ENCODE data around the gene PPIF. TPM values are rescaled to one million over a fixed set of nuclear protein-coding genes. Genes with fewer than 3 reads are reported as not detected.

Gene PPIF
- total RNA-seq, 1 experiment from 2014 or later = 47.2 TPM

DNA sequence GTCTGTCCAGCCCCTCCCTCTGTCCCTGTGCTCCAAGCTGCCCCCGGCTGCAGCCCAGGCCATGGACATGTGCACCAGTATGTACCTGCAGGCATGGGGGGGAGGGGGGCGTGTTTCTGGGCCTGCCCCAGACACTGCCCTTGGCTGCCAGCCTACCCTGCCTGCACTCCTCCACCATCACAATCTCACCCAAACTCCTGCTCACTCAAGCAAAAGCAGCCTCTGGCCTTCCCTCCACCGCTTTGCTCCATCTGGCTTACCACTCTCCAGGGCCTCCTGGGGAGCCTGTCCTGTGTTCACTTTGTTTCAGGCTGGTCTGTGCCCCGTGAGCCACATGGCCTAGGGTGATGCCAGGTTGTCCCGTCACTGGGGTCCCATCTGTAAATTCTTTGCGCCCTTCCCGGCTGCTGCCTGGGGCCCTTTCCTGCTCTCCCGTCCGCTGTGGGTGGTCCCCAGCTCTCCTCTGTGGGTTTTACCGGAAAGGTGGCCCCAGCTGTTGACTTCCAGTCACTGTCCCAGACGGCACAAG is 33.3 kb upstream of the PPIF start:
- DNase-seq (ENCODE audit: low spot score) = no peak

DNA sequence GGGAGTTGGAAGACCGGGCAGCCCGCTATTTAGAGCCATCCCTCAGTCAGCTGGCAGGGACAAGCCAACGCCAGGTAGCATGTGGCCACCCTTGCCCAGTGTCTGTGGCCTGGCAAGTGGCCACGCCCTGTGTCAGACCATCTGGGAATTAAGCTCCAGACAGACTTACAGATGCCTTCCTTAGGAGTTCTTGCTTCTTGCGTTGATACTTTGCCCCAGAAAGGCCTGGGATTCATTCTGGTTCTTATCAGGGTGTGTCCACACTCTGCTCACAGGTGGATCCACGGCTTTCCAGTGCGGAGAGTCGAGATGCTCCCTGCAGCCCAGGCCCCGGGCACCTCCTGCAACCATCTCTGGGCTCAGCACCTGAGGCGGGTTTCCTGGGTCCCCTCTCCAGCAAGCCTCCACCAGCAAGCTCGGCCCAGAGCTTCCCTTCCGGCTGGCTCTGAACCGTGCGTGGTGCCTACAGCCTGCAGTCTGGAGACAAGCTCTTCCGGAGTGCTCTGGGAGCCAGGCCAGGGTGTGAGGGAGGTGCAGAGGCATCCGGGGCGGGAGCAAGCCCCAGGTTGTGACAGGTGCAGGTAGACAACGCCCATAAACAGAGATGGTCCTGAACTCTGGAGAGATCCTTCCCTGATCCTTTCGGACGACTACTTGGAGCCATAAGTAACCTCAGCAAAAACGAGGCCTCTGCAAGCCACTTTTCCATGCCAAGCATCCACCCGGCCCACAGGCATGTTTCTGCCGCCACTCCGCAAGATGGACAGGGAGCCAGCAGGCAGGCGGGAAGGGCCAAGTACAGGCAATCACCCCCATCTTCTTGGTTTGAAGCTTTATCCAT is 32.3 kb upstream of the PPIF start:
- no peak for DNase-seq (ENCODE audit: low spot score)

DNA sequence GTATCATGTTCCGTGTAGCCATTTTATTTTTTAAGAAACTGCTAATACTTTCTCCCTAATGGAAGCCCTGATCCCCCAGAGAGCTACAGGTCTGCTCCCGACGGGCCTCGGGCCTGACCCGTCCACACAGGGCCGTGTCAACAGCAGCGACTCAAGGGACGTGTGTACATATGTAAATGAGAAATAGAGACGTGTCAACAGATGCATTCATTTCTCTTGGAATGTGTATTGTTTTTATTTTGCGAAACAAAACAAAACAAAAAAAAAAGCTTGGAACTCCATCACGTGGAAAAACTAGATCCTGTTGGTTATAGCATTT is 31.7 kb upstream of the PPIF start:
- no peak for DNase-seq (ENCODE audit: low spot score)

DNA sequence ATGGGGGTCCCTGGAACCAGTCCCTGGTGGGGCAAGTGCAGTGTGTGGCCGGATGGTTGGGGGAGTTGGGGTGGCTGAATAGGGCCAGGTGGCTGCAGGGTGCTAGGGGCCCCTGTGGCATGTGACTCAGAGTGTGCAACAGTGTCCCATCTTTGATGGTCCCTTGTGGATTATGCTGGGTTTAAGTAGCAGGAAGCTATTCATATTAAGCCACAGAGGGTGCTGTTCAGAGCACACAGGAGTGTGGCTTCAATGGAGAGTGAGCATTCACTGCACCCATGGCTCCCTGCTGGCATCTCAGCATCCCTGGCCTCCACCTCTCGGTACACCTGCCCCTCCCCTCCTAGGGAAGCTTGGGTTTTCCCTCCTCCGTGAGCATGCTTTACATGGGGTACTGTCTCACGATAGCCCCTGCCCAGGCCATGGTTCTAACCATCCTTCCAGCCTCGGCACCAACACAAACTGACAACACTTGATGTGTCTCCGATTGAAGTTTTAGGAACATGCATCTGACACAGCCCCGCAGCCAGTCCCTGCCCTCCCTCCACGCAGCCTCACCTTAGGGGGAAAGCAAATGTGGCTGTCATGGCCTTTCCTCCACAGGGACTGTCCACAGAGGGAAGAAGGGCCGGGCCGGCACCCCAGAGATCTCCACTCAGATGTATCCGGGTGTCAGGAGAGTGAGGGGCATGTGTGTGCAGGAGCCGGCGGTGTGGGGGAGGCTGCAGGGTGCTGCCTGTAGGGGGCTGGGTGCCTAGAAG is 30.4 kb upstream of the PPIF start:
- peak; percentile 53 for DNase-seq (ENCODE audit: low spot score)

DNA sequence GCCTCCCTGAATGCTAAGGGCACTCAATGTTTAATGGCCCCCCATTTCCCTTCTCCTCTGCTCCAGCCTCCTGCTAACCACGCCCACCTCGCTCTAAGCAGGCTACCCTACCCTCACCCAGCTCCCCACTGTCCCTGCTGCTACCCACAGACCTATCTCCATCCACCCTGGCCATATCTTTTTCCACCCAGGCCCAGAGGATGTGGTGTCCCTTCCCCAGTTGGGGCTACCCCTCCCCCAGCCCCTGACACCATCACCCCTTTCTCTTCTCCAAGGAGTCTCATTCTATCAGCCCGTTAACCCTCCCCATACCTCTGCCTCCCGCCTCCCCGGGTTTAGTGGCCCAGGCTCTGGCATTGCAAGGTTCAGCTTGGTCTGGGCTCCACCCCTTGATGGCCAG is 28.9 kb upstream of the PPIF start:
- no peak for DNase-seq (ENCODE audit: low spot score)

DNA sequence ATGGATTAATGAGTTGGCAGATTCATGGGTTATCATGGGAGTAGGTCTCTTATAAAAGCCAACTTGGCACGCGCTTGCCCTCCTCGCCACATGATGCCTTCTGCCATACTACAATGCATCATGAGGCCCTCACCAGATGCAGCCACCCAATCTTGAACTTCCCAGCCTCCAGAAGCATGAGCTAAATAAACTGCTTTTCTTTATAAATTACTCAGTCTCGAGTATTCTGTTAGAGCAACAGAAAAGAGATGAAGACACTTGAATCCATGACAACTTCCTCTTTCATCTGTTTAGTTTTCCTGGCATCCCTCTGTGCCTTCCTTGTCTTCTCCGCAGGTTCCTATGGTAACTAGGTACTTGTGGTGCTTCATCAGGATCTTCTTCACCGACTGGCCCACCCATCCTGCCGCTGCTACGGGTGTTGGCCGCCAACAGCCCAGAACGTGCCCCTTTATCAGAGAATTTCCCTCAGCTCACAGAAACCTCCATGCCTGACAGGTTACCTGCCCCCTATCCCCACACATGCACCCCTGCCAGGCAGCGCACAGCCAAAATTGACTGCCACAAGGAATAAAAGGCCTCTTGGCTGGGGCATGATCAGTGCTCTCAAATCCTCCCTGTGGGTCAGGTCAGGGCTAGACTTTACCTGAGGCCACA is 28.0 kb upstream of the PPIF start:
- no peak for DNase-seq (ENCODE audit: low spot score)

DNA sequence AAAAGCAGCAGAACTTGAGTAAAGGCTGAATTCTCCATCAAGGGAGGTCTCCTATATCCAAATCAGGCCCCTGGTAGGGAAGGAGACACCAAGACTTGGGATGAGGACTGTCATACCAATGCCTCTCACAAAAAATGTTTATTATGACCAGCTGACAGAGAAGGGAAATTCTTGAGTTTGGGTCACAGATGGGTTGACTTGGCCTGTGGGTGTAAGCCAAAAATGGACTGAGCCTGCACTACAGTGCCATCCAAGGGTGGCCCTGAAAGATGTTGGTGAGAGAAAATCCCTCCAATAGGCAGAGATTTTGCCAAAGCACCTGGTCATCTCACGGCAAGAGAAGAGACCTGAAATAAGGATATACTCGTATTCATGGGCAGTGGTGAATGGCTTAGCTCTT is 27.0 kb upstream of the PPIF start:
- DNase-seq (ENCODE audit: low spot score) = no peak

DNA sequence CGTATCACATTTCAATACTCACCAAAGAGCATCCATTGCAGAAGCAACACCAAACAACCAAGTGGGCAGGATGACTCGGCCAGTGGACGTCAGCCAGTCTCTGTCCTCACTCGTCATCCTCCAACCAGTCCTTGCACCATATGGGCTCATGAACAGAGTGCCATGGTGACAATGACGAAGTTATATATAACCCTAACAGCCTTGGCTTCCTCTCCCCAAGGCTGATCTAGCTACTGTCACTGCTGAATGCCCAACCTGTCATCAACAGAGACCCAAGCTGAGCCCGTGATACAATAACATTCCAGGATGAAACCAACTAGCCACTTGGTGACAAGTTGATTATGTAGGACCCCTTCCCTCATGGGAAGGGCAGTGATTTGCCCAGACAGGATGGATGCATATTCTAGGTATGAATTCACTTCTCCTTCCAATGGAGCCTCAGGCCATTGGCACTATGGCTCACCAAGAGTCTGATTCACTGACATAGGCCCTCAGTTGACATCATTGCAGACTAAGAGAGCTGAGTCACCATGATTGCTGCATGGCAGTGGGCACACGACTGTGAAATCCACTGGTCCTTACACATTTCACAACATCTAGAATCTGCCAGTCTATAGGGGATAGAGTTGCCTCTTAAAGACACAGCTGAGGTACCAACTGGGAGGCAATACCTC is 26.3 kb upstream of the PPIF start:
- DNase-seq (ENCODE audit: low spot score) = peak; percentile 84

DNA sequence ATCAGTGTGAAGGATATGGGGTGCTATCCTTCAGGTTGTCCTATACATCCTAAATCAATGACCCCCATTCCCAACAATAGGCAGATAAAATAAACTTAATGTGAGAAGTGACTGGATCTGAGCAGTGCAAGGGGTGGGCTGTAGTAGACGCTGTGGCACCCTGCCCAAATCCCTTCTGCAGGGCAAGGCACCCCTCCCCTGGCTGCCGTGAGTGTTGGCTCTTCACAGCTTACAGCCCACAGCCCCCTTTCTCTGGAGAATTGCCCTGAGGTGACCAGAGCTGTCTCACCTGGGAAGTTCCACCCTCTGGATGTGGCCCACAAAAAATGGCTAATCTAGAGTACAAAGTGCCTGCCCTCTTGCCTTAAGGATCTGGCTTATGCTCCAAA is 25.8 kb upstream of the PPIF start:
- no peak for DNase-seq (ENCODE audit: low spot score)

DNA sequence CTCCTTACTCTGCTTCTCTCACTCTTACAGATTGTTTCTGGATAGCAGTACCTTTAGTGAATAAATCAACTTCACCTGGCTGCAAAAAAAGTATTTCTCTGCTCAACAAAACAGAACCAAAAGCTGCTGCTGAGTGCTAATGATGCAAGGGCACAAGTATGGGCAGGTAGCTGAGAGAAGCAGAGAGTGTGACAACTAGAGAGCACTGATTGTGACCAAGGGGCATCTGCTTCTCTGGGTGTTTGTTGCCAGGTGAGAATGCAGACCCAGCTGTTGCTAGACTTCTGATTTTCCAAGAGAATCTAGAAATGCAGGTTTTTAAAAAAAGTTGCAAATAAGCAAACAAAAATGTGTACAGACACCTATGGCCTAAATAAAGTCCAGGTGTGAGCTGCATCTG is 25.3 kb upstream of the PPIF start:
- no peak for DNase-seq (ENCODE audit: low spot score)

DNA sequence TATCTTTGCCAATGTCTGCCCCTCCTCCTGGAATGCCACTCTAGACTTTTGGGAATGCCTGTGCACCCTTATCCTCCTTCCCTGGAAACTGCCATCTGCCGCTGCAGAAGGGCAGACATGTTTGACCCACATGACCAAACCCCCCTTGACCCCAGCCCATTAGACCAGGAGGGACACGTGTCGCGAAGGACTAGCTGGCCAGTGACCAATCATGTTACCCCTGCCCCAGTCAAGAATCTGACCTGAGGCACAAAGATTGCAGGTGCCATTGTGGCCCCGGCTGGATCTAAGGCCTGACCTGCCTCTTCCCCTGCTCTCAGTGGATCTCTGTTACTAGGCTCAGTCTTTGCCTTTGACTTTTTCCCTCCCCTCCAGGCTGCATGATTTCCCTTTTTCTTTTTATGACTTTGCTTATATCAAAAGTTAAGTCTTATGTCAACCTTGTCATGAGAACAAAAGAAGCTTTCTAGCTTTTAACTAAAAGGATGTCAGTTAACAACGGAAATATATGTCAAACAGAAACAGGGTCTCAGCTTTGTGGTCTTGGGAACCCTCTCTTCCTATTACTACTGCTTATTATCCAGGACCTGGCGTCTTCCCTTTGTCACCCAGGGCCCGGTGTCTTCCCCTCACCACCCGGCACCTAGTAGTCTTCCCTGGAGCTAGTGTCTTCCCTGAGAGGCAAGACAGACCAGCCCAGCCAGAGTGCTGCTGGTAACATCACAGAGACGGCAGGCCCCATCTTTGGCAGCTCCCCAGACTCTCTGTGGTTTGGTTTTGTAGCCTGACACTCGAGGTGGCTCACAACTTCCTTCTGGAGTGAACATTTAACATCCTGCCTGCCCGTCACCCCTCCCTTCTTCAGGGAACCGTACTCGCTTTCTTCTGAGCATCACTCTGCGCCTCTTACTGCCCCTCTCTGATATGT is 24.4 kb upstream of the PPIF start:
- peak; percentile 92 for DNase-seq (ENCODE audit: low spot score)

DNA sequence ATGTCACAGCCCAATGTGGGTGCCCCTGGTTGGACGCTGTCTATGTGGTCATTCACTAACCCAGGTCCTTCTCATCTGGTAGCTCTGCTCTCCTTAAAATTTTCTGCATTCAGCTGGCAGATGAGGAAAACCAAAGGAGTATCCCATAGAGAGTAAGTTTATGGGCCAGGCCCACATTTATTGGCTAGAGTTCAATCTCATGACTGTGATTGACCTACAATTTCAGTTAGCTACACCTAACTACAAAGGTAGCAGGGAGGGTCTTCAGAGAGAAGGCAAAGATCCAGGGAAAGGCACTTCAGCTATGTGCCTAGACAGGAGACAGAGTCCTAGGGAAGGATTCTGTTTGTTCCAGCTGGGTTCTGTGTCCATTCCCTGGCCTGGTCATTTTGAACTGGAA is 23.7 kb upstream of the PPIF start:
- no peak for DNase-seq (ENCODE audit: low spot score)

DNA sequence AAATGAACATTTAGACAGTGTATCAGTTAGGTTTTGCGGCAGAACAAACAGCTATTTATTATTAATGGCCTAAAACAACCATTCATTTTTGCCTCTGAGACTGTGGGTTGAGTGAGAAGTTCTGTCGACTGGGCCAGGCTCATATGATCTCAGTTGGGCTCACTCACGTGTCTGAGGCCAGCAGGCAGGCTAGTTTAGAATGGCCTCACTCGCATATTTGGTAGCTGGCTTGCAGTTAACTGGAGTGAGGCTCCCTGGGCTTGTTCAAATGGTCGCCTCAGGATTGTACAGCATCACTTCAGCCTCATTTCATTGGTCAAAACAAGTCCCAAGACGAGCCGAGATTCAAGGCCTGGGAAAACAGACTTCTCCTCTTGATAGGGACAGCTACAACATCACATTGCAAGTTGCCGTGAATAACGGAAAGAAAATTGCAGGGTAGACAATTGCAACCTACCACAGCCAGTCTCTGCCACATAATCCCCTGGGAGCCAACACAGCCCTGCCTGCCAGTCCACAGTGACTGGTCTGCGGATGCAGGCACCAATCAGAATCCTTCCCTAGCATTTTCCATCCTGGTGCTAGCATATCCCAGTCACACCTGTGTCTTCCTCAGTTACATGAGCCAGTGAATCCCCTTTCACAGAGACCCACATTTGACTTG is 23.1 kb upstream of the PPIF start:
- no peak for DNase-seq (ENCODE audit: low spot score)

DNA sequence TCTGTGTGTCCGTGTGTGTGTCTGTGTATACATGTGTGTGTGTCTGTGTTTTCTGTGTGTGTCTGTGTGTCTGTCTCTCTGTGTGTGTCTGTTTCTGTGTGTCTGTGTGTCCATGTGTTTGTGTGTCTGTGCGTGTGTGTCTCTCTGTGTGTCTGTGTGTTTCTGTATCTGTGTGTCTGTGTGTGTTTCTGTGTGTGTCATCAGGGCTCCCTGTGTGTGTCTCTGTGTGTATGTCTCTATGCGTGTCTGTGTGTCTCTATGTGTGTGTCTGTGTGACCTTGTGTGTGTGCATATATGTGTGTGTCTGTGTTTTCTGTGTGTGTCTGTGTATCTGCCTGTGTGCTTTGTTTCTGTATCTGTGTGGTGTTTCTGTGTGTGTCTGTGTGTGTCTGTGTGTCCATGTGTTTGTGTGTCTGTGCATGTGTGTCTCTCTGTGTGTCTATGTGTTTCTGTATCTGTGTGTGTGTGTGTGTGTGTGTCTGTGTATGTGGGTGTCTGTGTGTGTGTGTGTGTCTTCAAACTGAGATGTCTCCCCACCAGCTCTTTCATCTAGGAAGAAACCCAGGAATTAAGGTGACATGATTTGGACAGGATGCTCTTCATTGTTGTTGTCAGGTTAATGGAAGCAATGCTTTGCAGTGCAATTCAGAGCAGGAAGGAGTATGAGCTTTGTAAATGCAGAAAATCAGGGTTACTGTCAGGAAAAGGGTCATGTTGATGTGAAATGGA is 20.7 kb upstream of the PPIF start:
- no peak for DNase-seq (ENCODE audit: low spot score)

DNA sequence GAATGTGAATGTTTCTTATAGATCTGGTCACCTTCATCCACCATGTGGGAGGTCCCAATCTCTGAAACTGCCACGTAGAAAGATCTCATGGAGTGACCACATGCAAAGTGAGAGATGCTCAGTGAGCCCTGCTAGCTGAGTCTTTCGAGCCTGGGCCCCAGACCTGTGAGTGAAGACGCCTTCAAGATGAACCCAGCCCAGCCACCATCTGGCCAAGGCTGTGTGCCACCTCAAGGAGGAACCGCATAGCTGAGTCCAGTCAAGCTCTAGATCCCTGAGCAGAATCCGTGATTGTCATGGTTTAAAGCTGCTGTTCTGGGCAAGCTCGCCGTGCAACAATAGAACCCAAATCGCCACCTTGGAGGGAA is 20.2 kb upstream of the PPIF start:
- DNase-seq (ENCODE audit: low spot score) = no peak

DNA sequence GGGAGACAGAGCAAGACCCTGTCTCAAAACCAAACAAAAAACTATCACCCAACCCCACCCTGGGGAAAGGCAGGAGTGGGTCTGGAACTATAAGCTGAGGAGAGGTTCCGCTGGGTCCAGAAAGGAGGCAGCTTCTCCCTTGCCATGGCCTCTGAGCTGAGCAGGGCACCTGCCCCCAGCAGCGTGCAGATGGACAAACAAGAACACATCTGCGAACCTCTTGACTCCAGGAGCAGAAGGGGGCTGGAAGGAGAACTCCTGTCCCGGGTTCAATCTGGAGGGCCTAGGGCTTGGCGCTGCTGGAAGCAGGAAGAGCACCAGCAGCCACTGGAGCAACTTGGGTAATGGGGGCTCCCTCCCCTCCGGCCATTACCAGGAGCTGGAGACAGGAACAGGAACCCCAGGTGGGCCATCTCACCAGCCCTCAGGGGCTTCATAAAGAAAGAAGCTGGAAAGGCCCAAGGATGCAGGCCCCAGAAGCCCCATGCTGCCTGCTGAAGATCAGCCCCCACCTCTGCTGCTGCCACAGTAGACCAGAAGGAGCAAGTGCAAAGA is 19.0 kb upstream of the PPIF start:
- no peak for DNase-seq (ENCODE audit: low spot score)

DNA sequence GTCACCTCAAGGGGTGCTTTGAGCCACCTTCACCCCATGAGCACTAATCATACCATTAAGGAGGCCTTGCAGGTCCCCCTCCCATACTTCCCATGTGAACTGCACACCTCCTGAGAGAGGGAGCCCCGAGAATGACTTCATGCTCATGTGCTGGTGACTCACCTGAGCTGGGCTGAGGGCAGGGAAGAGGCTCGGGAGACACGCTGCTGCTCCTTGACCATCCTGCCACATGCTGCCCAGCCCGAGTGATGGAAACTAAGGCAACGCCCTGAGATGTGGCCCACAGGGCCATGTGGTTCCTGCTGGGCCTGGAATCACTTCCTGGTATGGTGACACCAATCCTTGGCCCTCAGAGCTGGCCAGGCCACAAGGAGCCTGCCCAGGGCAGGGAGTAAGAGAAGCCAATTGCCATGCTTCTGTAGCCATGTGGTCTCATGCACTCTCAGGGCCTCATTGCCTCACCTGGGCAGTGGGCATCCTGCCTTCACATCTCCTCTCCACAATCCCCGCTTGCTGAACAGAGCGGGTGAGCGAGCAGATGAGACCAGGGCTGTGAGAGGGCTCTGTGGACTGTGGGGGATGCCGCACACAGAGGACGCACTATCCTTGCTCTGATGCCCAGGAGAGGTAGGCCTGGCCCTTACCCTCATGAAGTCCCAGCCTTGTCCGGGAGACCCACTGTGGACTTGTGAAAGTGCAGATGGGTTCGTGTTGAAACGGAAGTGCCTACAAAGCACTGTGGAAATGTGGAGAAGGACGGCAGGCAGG is 18.3 kb upstream of the PPIF start:
- peak; percentile 85 for DNase-seq (ENCODE audit: low spot score)

DNA sequence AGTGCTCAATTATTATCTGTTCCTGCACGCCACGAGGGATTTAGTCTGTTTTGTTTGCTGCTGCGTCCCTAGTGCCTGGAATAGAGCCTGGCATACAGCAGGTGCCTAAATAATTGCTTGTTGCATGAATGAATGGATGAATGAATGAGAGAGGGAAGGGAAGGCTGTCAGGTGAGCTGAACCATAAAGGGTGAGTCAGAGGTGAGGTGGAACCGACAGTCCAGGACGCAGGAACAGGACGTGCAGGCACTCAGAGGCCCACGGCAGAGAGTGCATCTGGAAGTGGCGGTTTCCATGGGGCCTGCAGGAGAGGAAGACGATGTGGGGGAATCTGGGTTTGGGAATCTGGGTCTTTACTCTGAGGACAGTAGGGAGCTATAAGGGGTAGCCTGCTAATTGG is 17.7 kb upstream of the PPIF start:
- no peak for DNase-seq (ENCODE audit: low spot score)

DNA sequence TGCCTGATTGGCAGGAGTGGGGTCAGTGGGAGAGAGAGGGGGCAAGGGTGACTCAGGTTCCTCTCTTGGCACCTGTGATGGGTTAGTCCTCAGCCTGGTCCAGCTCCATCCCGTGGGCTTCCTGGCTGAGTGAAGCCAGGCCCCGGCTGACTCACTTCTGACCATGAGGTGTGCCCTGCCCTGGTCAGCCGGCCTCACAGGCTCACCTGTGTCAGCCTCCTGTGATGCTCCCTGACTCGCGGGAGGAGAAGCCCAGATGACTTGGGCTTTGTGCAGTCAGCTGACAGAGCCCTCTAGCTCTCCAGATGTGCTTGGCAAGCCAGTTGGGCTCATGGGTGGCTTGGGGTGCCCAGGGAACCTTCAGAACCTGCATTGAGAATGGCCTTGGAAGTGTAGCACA is 16.0 kb upstream of the PPIF start:
- peak; percentile 72 for DNase-seq (ENCODE audit: low spot score)

Measured in A172 (cell line).